Measurements from ENCODE around the gene LOXL1. TPM values are rescaled to one million over a fixed set of nuclear protein-coding genes. Genes with fewer than 3 reads are reported as not detected.

Gene LOXL1
- total RNA-seq, 2 experiments from 2014 or later = 3.4 to 3.5 TPM

- Mint-ChIP-seq H3K27me3 (no peaks in the 10 kb centered on the region), H3K4me1 (peaks cover 8% of the 10 kb centered on the region), H3K27ac (no peak overlapping the region), H3K9me3 (no peaks in the 10 kb centered on the region), H3K36me3 (ENCODE audit: low read depth) (no peaks in the 10 kb centered on the region), H3K4me3 (no peak overlapping the region)
- CTCF ChIA-PET = interaction anchor here (1.3 to 2.2 kb wide), 3 partner anchors 10 to 23 kb away, joined by 3 to 7 read pairs (median 4); no protein-coding TSS in a partner anchor
- DNase-seq = no peak
- POLR2A ChIA-PET = no interaction called here
These were observed 20.9 kb upstream of the LOXL1 start for GRCh38 chr15:73905225-73905827.

DNA sequence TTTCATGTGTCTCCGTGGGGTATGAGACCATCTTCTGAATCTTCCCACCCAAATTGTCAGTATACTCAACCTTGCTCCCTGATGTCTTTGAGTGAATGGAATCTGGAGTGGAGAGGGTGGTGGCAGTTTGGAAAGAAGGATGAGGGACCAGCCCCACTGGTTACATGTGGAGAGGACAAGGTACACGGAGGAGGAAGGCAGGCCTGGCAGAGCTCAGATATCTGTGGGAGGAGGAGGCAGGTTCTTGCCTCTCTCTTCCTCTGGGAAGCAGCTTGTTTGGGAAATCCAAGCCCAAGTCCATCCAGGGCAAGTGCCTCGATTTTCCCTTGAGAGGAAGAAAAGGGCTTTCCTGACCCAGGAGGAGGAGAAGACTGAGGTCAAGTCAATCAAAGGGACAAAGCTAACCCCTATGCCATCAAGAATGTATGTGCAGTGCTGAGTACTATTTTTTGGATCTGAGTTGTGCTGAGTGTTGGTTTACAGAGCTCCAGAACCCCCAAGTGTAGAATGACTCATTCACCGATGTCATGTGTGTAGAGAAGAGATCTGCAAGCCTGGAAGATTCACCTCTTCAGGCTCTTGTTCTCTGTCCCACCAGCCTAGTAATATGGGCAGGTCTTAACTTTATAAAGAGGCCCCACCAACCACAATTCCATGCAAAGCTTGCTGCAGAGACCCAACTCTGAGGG, 19.8 kb upstream of the LOXL1 start:
- no peak for DNase-seq
- no peaks in the 10 kb centered on the region for H3K27me3 Mint-ChIP-seq
- H3K4me1 Mint-ChIP-seq = peaks cover 8% of the 10 kb centered on the region
- POLR2A ChIA-PET = interaction anchor here (0.9 kb wide), 1 partner anchor 88 kb away, joined by 6 read pairs; the partner anchor contains the start of gene PML
- CTCF ChIA-PET = interaction anchor here (1.1 to 4.1 kb wide), 9 partner anchors 9 to 66 kb away, joined by 3 to 26 read pairs (median 6); no protein-coding TSS in a partner anchor
- H3K36me3 Mint-ChIP-seq (ENCODE audit: low read depth) = no peaks in the 10 kb centered on the region
- H3K9me3 Mint-ChIP-seq = no peaks in the 10 kb centered on the region
- no peak overlapping the region for H3K4me3 Mint-ChIP-seq
- H3K27ac Mint-ChIP-seq = no peak overlapping the region

- CTCF ChIA-PET = interaction anchor here (0.6 to 4.1 kb wide), 10 partner anchors 9 to 229 kb away, joined by 3 to 26 read pairs (median 5); no protein-coding TSS in a partner anchor
- POLR2A ChIA-PET = interaction anchor here (0.9 kb wide), 1 partner anchor 87 kb away, joined by 6 read pairs; the partner anchor contains the start of gene PML
- no peak for DNase-seq
- H3K9me3 Mint-ChIP-seq = no peaks in the 10 kb centered on the region
- no peaks in the 10 kb centered on the region for H3K36me3 Mint-ChIP-seq (ENCODE audit: low read depth)
- H3K4me1 Mint-ChIP-seq = peaks cover 8% of the 10 kb centered on the region
- H3K27ac Mint-ChIP-seq = no peak overlapping the region
- no peaks in the 10 kb centered on the region for H3K27me3 Mint-ChIP-seq
- H3K4me3 Mint-ChIP-seq = no peak overlapping the region
These were observed 19.2 kb upstream of the LOXL1 start for GRCh38 chr15:73907035-73907408.

DNA sequence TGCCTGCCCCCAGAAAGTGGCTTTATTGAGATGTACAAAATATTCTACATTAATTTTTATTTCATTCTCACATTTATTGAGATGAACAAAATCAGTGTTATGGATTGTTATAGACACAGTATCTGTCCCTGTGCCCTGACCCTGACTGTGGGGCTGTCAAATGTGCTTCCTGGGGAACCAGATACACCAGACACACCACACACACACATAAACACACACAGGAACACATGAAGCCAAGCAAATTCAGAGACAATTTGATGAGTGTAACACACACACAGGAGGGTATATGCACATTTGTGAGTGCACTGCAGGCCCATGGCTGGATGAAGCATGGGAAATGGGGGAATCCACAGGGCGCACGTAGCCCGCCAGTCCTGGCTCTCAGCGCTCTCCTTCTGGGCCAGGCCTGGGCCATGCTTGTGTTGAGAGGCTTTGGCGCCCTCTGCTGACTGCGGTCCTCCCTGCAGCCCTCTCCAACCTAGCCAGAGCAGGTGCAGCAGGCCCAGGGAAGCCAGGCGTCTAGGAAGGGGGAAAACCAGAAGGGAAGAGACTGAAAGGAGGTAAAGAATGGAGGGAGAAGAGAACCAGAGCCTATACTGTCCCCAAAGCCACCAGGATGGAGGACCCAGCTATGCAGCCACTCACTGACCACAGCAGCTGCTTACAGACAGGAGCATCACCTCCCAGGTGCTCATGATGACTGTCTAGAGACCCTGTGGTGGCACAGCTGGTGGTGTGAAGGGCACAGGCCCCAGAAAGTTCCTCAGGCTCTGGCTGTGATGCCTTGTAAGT, 18.0 kb upstream of the LOXL1 start:
- Mint-ChIP-seq H3K4me3 (no peak overlapping the region), H3K4me1 (peaks cover 11% of the 10 kb centered on the region), H3K36me3 (ENCODE audit: low read depth) (no peaks in the 10 kb centered on the region), H3K27me3 (no peaks in the 10 kb centered on the region), H3K27ac (no peak overlapping the region), H3K9me3 (no peaks in the 10 kb centered on the region)
- peak; percentile 83 for DNase-seq
- ChIA-PET CTCF (interaction anchor here (0.6 to 4.1 kb wide), 9 partner anchors 8 to 431 kb away, joined by 3 to 26 read pairs (median 3); no protein-coding TSS in a partner anchor), POLR2A (interaction anchor here (1.1 kb wide), 1 partner anchor 11 kb away, joined by 3 read pairs; no protein-coding TSS in a partner anchor)

DNA sequence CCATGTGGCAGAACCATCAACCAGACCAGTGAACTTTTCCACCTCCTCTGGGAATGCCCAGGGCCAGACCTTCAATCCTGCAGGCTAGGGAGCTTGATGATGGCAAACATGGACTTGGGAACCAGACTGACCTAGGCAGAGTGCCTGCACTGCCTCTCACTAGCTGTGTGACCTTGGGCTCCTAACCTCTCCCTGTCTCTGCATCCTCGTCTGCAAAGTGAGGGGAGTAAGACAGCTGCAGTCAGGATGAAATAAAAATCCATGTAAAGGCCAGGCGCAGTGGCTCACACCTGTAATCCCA, 17.5 kb upstream of the LOXL1 start:
- CTCF ChIA-PET = interaction anchor here (0.7 to 4.1 kb wide), 7 partner anchors 11 to 50 kb away, joined by 3 to 26 read pairs (median 3); no protein-coding TSS in a partner anchor
- H3K27ac Mint-ChIP-seq = no peak overlapping the region
- H3K4me3 Mint-ChIP-seq = no peak overlapping the region
- no peaks in the 10 kb centered on the region for H3K9me3 Mint-ChIP-seq
- no peak for DNase-seq
- no peaks in the 10 kb centered on the region for H3K27me3 Mint-ChIP-seq
- peaks cover 17% of the 10 kb centered on the region for H3K4me1 Mint-ChIP-seq
- POLR2A ChIA-PET = interaction anchor here (1.1 kb wide), 1 partner anchor 12 kb away, joined by 3 read pairs; no protein-coding TSS in a partner anchor
- no peaks in the 10 kb centered on the region for H3K36me3 Mint-ChIP-seq (ENCODE audit: low read depth)

- Mint-ChIP-seq H3K36me3 (ENCODE audit: low read depth) (no peaks in the 10 kb centered on the region), H3K9me3 (no peaks in the 10 kb centered on the region), H3K4me3 (no peak overlapping the region), H3K4me1 (peaks cover 25% of the 10 kb centered on the region), H3K27me3 (no peaks in the 10 kb centered on the region), H3K27ac (no peak overlapping the region)
- POLR2A ChIA-PET = no interaction called here
- CTCF ChIA-PET = interaction anchor here (0.6 to 4.1 kb wide), 5 partner anchors 12 to 63 kb away, joined by 3 to 26 read pairs (median 4); no protein-coding TSS in a partner anchor
- no peak for DNase-seq
These were observed 16.6 kb upstream of the LOXL1 start for GRCh38 chr15:73909651-73910050.

- no peaks in the 10 kb centered on the region for H3K27me3 Mint-ChIP-seq
- CTCF ChIA-PET = interaction anchor here (0.8 to 2.0 kb wide), 6 partner anchors 10 to 37 kb away, joined by 3 to 7 read pairs (median 4); partner anchors contain the start of gene TBC1D21
- no peak overlapping the region for H3K4me3 Mint-ChIP-seq
- POLR2A ChIA-PET = no interaction called here
- H3K36me3 Mint-ChIP-seq (ENCODE audit: low read depth) = peaks cover 5% of the 10 kb centered on the region
- peaks cover 31% of the 10 kb centered on the region for H3K4me1 Mint-ChIP-seq
- no peak overlapping the region for H3K27ac Mint-ChIP-seq
- no peak for DNase-seq
- no peaks in the 10 kb centered on the region for H3K9me3 Mint-ChIP-seq
These were observed 15.5 kb upstream of the LOXL1 start for GRCh38 chr15:73910522-73911303.

GRCh38 chr15:73912030-73912596, 14.1 kb upstream of the LOXL1 start:
- Mint-ChIP-seq H3K9me3 (peaks cover 6% of the 10 kb centered on the region), H3K4me1 (peaks cover 29% of the 10 kb centered on the region)
- CTCF ChIA-PET = interaction anchor here (0.8 to 2.0 kb wide), 5 partner anchors 11 to 38 kb away, joined by 3 to 7 read pairs (median 5); partner anchors contain the start of gene TBC1D21

GRCh38 chr15:73914145-73914544, 12.1 kb upstream of the LOXL1 start:
- H3K4me1 Mint-ChIP-seq = peaks cover 23% of the 10 kb centered on the region
- H3K27ac Mint-ChIP-seq = no peak overlapping the region
- H3K36me3 Mint-ChIP-seq (ENCODE audit: low read depth) = peaks cover 27% of the 10 kb centered on the region
- DNase-seq = peak; percentile 28
- peaks cover 20% of the 10 kb centered on the region for H3K9me3 Mint-ChIP-seq
- CTCF ChIA-PET = interaction anchor here (1.0 to 1.1 kb wide), 3 partner anchors 10 to 15 kb away, joined by 3 to 4 read pairs (median 4); no protein-coding TSS in a partner anchor
- POLR2A ChIA-PET = no interaction called here
- H3K27me3 Mint-ChIP-seq = no peaks in the 10 kb centered on the region
- no peak overlapping the region for H3K4me3 Mint-ChIP-seq

More at GRCh38 chr15:73912030-73912596, 14.1 kb upstream of the LOXL1 start:
- POLR2A ChIA-PET = no interaction called here
- no peak for DNase-seq
- no peak overlapping the region for H3K27ac Mint-ChIP-seq
- H3K27me3 Mint-ChIP-seq = no peaks in the 10 kb centered on the region
- H3K4me3 Mint-ChIP-seq = no peak overlapping the region
- H3K36me3 Mint-ChIP-seq (ENCODE audit: low read depth) = peaks cover 9% of the 10 kb centered on the region

- peaks cover 27% of the 10 kb centered on the region for H3K36me3 Mint-ChIP-seq (ENCODE audit: low read depth)
- CTCF ChIA-PET = interaction anchor here (1.8 to 2.0 kb wide), 2 partner anchors 18 to 59 kb away, joined by 4 to 5 read pairs; no protein-coding TSS in a partner anchor
- POLR2A ChIA-PET = no interaction called here
These were observed 11.2 kb upstream of the LOXL1 start for GRCh38 chr15:73915082-73915481.

DNA sequence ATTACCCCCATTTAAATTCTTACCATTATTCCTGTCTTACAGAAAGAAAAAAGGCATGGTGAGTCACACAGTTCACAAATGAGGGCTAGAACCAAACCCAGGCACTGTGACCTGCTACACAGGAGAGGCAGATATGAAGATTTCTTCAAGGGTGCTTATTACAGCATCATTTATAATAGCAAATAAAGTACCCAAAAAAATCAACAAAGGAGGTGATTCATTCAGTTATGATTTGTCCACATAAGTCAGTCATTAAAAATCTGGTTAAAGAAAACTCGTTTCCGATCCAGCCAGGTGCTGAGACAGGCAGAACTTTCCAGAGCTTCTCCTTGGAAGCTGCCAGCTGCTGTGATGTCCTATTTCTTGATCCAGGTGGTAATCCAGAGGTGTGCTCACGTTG, 7.5 kb upstream of the LOXL1 start:
- POLR2A ChIA-PET = no interaction called here

More at GRCh38 chr15:73915082-73915481, 11.2 kb upstream of the LOXL1 start:
- H3K27me3 Mint-ChIP-seq = no peaks in the 10 kb centered on the region
- no peak overlapping the region for H3K27ac Mint-ChIP-seq
- H3K4me3 Mint-ChIP-seq = no peak overlapping the region
- no peak for DNase-seq
- H3K9me3 Mint-ChIP-seq = peaks cover 22% of the 10 kb centered on the region
- peaks cover 29% of the 10 kb centered on the region for H3K4me1 Mint-ChIP-seq

More for the DNA sequence above, 7.5 kb upstream of the LOXL1 start:
- Mint-ChIP-seq H3K4me1 (peaks cover 45% of the 10 kb centered on the region), H3K9me3 (peaks cover 22% of the 10 kb centered on the region), H3K27ac (no peak overlapping the region), H3K4me3 (no peak overlapping the region), H3K27me3 (no peaks in the 10 kb centered on the region), H3K36me3 (ENCODE audit: low read depth) (peaks cover 31% of the 10 kb centered on the region)
- no peak for DNase-seq
- CTCF ChIA-PET = no interaction called here

Data from activated CD4-positive, alpha-beta T cell treated with anti-CD3 and anti-CD28 coated beads, Interleukin-2, amount 10 ng/mL, durations not matched to agents 7 days and 5 days (primary cell).